GM12873 (cell line): ENCODE results near the gene TMEM132C.

Experiments
- TF ChIP-seq, protein P1 (sequence below): IDR thresholded peaks from 2 replicates; pipeline ENCODE4 v1.5.1; 2012; ENCODE audit warnings: low read depth, mild to moderate bottlenecking, moderate library complexity, low read length, control low read depth; ENCODE audit not compliant: insufficient read depth; ENCODE audit errors: missing control alignments

The TMEM132C gene

GRCh38 chr12:128314611-128315010, 47.6 kb downstream of the TMEM132C start:
- TF ChIP-seq, protein P1, sequence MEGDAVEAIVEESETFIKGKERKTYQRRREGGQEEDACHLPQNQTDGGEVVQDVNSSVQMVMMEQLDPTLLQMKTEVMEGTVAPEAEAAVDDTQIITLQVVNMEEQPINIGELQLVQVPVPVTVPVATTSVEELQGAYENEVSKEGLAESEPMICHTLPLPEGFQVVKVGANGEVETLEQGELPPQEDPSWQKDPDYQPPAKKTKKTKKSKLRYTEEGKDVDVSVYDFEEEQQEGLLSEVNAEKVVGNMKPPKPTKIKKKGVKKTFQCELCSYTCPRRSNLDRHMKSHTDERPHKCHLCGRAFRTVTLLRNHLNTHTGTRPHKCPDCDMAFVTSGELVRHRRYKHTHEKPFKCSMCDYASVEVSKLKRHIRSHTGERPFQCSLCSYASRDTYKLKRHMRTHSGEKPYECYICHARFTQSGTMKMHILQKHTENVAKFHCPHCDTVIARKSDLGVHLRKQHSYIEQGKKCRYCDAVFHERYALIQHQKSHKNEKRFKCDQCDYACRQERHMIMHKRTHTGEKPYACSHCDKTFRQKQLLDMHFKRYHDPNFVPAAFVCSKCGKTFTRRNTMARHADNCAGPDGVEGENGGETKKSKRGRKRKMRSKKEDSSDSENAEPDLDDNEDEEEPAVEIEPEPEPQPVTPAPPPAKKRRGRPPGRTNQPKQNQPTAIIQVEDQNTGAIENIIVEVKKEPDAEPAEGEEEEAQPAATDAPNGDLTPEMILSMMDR, result no peak

DNA sequence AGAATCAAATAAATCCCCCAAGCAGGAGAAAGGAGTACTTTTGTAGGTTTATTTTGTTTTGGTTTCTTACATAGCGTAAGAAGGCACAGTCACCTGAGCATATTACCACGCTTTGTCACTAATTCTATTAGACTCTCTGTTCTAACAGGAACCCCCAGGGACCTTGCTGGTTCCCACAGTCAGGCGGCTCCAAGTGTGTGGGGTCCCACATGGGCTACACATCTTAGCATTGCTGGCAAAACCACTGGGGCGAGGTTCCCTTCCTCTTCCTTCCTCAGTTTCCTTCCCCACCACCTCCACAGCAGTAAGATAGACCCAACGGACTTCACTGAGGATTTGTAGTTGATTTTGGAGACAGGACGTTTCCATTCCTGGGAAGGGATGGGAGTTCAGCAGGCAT, 49.1 kb downstream of the TMEM132C start:
- TF ChIP-seq, protein P1, result no peak

GRCh38 chr12:128316973-128317526, 50.1 kb downstream of the TMEM132C start:
- TF ChIP-seq, protein P1, result no peak

DNA sequence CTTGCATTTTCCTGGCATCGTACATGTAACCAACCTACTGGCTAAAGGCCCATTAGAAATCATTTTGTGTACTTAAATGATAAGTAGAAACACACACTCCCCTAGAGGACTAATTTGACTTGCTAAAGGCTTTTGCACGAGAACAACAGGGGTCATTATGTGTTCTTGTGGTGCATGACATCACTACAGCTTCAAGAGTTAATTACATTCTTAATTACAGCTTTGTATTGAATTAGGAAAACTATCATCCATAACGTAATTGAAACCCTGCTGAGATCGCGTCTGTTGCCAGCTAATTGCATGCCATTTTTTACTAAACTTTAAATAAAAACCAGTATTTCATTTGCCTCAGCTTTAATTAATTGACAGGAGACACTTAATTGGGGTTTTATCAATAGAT, 51.4 kb downstream of the TMEM132C start:
- TF ChIP-seq, protein P1, result no peak

GRCh38 chr12:128318946-128319345, 52.0 kb downstream of the TMEM132C start:
- TF ChIP-seq, protein P1, result no peak

DNA sequence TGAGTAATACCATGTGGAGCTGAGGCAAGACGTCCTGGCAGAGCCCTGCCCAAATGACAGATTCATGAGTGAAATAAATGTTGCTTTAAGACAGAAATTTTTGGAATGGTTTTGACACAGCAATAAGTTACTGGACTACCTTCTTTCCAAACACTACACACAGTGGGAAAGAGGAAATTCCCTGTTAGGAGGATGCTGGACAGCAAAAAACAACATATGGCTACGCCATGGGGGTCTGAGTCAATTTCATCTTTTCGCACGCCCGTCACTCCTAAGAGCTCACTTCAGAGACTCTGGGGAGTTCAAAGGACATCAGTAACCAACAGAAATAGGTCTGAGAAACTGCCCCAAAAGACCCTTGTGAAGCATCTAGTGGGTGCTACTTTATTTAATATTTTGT, 55.4 kb downstream of the TMEM132C start:
- TF ChIP-seq, protein P1, result no peak

- TF ChIP-seq, protein P1, result no peak
These were observed 56.4 kb downstream of the TMEM132C start for GRCh38 chr12:128323145-128323920.
